GM23248 (cell line): ENCODE data around the gene WDR64.

ENCODE experiments used
- EZH2 ChIP-seq: fragments of 200-600 bp; sonication (generic); IDR thresholded peaks from 2 replicates; pipeline ENCODE4 v1.6.1; 2018; ENCODE audit warnings: antibody characterized with exemption, mild to moderate bottlenecking; ENCODE audit not compliant: insufficient read depth, poor library complexity, severe bottlenecking
- EZH2phosphoT487 ChIP-seq: fragments of 200-600 bp; sonication (generic); IDR thresholded peaks from 2 replicates; pipeline ENCODE4 v1.6.1; 2018; ENCODE audit warnings: antibody characterized with exemption, moderate library complexity, mild to moderate bottlenecking, low read depth; ENCODE audit not compliant: insufficient read depth

GRCh38 chr1:241679961-241680360, 27.9 kb downstream of the WDR64 start:
- TF ChIP-seq EZH2 = no peak
- TF ChIP-seq EZH2phosphoT487 = no peak
